K562 (cell line): ENCODE measurements around the gene CCNY. TPM values are rescaled to one million over a fixed set of nuclear protein-coding genes. Genes with fewer than 3 reads are reported as not detected.

Experiments used
- ATAC-seq: fragments of 200-7000 bp; cut with Tn5 transposase; 3 replicates; pipeline ENCODE4 v1.9.1; 2020; ENCODE audit warnings: moderate library complexity
- BruUV-seq: library from RNA; stranded (reverse); fragments of 400-500 nt; replicated peaks from 2 replicates; lab custom pipeline; 2021; lab: Mats Ljungman, UMichigan
- CTCF ChIA-PET: fragments of 300-600 bp; formaldehyde crosslinking; extraction: SDS; loops from one replicate; lab custom pipeline; 2021; ENCODE audit warnings: low intra/inter-chr PET ratio; lab: Yijun Ruan, JAX
- POLR2A ChIA-PET: fragments of 300-600, 350-650 bp; sonication (Branson Sonifier 250); formaldehyde crosslinking; extraction: SDS; loops from one replicate; lab custom pipeline; 2021; ENCODE audit warnings: antibody characterized with exemption, inconsistent platforms; lab: Yijun Ruan, JAX
- DNase-seq, 4 experiments: peaks; one replicate each; pipeline versions ENCODE4 v3.0.0 to v3.0.0-alpha.2; 2011 to 2018; ENCODE audit warnings: low spot score in 3 of 4, mixed read lengths in 3 of 4; ENCODE audit errors: extremely low read depth in 1 of 4
- FAIRE-seq: peaks from 2 replicates; lab custom pipeline; 2011; peaks lifted over from hg19 to GRCh38; lab: Jason Lieb, UNC
- H2AFZ ChIP-seq: 2 replicates; pipeline ENCODE4 v1.6.0; 2011; ENCODE audit warnings: low read depth, low read length, control low read depth, inconsistent platforms
- H3K27ac ChIP-seq: fragments of 200-600 bp; 3 replicates; pipeline ENCODE4 v1.8.0; 2011; ENCODE audit warnings: low read depth, mild to moderate bottlenecking, control low read depth, inconsistent platforms, low read length, moderate library complexity, mixed read lengths; ENCODE audit errors: extremely low read depth
- H3K27me3 ChIP-seq, 2 experiments: fragments of 300-600 bp in 1 of 2; 2 replicates in 1 of 2; 3 replicates in 1 of 2; pipeline versions ENCODE4 v1.6.0 to v1.8.0; 2011; ENCODE audit warnings: inconsistent platforms in 2 of 2, low read length in 2 of 2, mild to moderate bottlenecking in 1 of 2, mixed read lengths in 1 of 2, moderate library complexity in 1 of 2; ENCODE audit not compliant: control insufficient read depth in 2 of 2, insufficient read depth in 2 of 2
- H3K36me3 ChIP-seq: fragments of 300-600 bp; 3 replicates; pipeline ENCODE4 v1.8.0; 2011; ENCODE audit warnings: mild to moderate bottlenecking, low read length, inconsistent platforms; ENCODE audit not compliant: control insufficient read depth, insufficient read depth
- H3K4me1 ChIP-seq, 2 experiments: fragments of 200-600 bp in 1 of 2; replicated peaks in 1 of 2; 2 replicates in 1 of 2; 3 replicates in 1 of 2; pipeline versions ENCODE4 v1.5.1 to v1.8.0; 2011; ENCODE audit warnings: inconsistent platforms in 2 of 2, low read length in 2 of 2, mild to moderate bottlenecking in 1 of 2, mixed read lengths in 1 of 2, moderate library complexity in 1 of 2; ENCODE audit not compliant: control insufficient read depth in 2 of 2, insufficient read depth in 2 of 2
- H3K4me2 ChIP-seq: 2 replicates; pipeline ENCODE4 v1.6.1; 2011; ENCODE audit warnings: low read length, control low read depth, inconsistent platforms, mixed read lengths; ENCODE audit not compliant: insufficient read depth
- H3K4me3 ChIP-seq: fragments of 200-600 bp; sonication (generic), shearing (Covaris generic); 2 replicates; pipeline ENCODE4 v1.5.1; 2016; ENCODE audit warnings: control low read depth, inconsistent platforms
- H3K79me2 ChIP-seq: fragments of 200-600 bp; 3 replicates; pipeline ENCODE4 v1.8.0; 2011; ENCODE audit warnings: low read length, inconsistent platforms; ENCODE audit not compliant: control insufficient read depth, insufficient read depth
- H3K9ac ChIP-seq, 2 experiments: 2 replicates each; pipeline versions ENCODE4 v1.6.0 to v1.6.1; 2011; ENCODE audit warnings: low read depth in 2 of 2, low read length in 2 of 2, control low read depth in 1 of 2, inconsistent platforms in 1 of 2, mild to moderate bottlenecking in 1 of 2, mixed read lengths in 1 of 2; ENCODE audit not compliant: insufficient read depth in 1 of 2
- H3K9me1 ChIP-seq: one replicate; pipeline ENCODE4 v1.6.0; 2011; ENCODE audit warnings: inconsistent platforms, mild to moderate bottlenecking, low read length, moderate library complexity; ENCODE audit not compliant: control insufficient read depth, insufficient read depth
- H3K9me3 ChIP-seq: replicated peaks from 2 replicates; pipeline ENCODE4 v1.5.1; 2011; ENCODE audit warnings: low read depth, low read length, inconsistent platforms; ENCODE audit not compliant: control insufficient read depth, insufficient read depth
- H4K20me1 ChIP-seq: replicated peaks from 2 replicates; pipeline ENCODE4 v1.6.1; 2011; ENCODE audit warnings: low read length, inconsistent platforms, mixed read lengths; ENCODE audit not compliant: control insufficient read depth, insufficient read depth
- C11orf30 ChIP-seq: fragments of 450-650 bp; IDR thresholded peaks from 2 replicates; pipeline ENCODE4 v1.6.1; 2016; ENCODE audit warnings: low read depth, mild to moderate bottlenecking
- DACH1 ChIP-seq: fragments of 450-650 bp; IDR thresholded peaks from 2 replicates; pipeline ENCODE4 v1.6.1; 2018; ENCODE audit not compliant: partially characterized antibody
- MAFF ChIP-seq: IDR thresholded peaks from 2 replicates; pipeline ENCODE4 v1.6.1; 2012; ENCODE audit warnings: low read length, improper control_type of control experiment
- NR2C2 ChIP-seq, 2 experiments: fragments of 200-800 bp in 1 of 2; sonication (Bioruptor generic) in 1 of 2; sonication (generic) in 1 of 2; formaldehyde crosslinking in 1 of 2; IDR thresholded peaks; 2 replicates each; pipeline versions ENCODE4 v1.6.1 to v1.8.0; 2016 to 2022; ENCODE audit warnings: mild to moderate bottlenecking in 1 of 2, missing compliant biosample characterization in 1 of 2, missing genetic modification characterization in 1 of 2, missing genetic modification reagents in 1 of 2
- POLR2H ChIP-seq: IDR thresholded peaks from 2 replicates; pipeline ENCODE4 v1.6.1; 2016; ENCODE audit warnings: missing genetic modification characterization, low read depth, mild to moderate bottlenecking, control low read depth, missing compliant biosample characterization, moderate library complexity
- PYGO2 ChIP-seq: fragments of 450-650 bp; IDR thresholded peaks from 2 replicates; pipeline ENCODE4 v1.6.1; 2016; ENCODE audit warnings: mild to moderate bottlenecking, missing genetic modification characterization, moderate library complexity, missing compliant biosample characterization
- RNF2 ChIP-seq: sonication (generic); IDR thresholded peaks from 2 replicates; pipeline ENCODE4 v1.6.1; 2016
- SIRT6 ChIP-seq: IDR thresholded peaks from one replicate; pipeline ENCODE4 v1.6.1; 2012; ENCODE audit warnings: low read depth, mild to moderate bottlenecking, control low read depth, inconsistent platforms, low read length, moderate library complexity
- SRSF9 ChIP-seq: fragments of 200-400 bp; formaldehyde crosslinking; IDR thresholded peaks from 2 replicates; pipeline ENCODE4 v1.6.1; 2017; ENCODE audit warnings: low read depth, low read length, borderline replicate concordance
- ZNF316 ChIP-seq: fragments of 450-650 bp; IDR thresholded peaks from 2 replicates; pipeline ENCODE4 v1.6.1; 2016
- WGBS: fragments of 100-300 bp; shearing (Covaris generic); methylation state at CpG from one replicate; pipeline ENCODE4 v1.1.6; 2016; ENCODE audit warnings: low coverage, mixed read lengths; ENCODE audit not compliant: insufficient coverage; ENCODE audit errors: missing lambda C conversion rate; 5-methylcytosine and 5-hydroxymethylcytosine counted together
- in situ Hi-C: fragments of 300-500 bp; cut with MboI; formaldehyde crosslinking; loops from 4 replicates; pipeline ENCODE4 v1.15.0; 2018; ENCODE audit warnings: inconsistent platforms, mixed read lengths
- intact Hi-C: fragments of 100-400 bp; cut with micrococcal nuclease; formaldehyde crosslinking; loops from 2 replicates; pipeline ENCODE4 v1.14.2; 2022
- polyA plus RNA-seq, 8 experiments: library from polyadenylated mRNA; depleted of rRNA in 4 of 8; stranded (reverse) in 5 of 8; unstranded in 3 of 8; fragments of >200 nt; fragmentation: Nextera tagmentation in 2 of 8; fragmentation: Illumina TruSeq in 1 of 8; extraction: Ambion mirVana in 2 of 8; extraction: Trizol in 1 of 8; gene quantifications; 2 replicates each; pipeline versions ENCODE4 v1.2.1 to v1.2.3, GENCODE V29; 2011 to 2014; ENCODE audit warnings: inconsistent platforms in 1 of 8, missing spikeins in 1 of 8
- total RNA-seq, 7 experiments: library from RNA; depleted of rRNA in 6 of 7; stranded (reverse); fragments of >200 nt in 6 of 7; fragmentation: Illumina TruSeq in 2 of 7; extraction: Trizol in 2 of 7; gene quantifications; 2 replicates each; pipeline versions ENCODE4 v1.2.1 to v1.2.3, GENCODE V29; 2011 to 2021; ENCODE audit warnings: low replicate concordance in 1 of 7
- TF ChIP-seq, protein P1 (sequence below): fragments of 450-650 bp; formaldehyde crosslinking; IDR thresholded peaks from 2 replicates; pipeline ENCODE4 v1.4.0; 2020; ENCODE audit warnings: mild to moderate bottlenecking
- TF ChIP-seq, protein P2 (sequence below): fragments of 250-450 bp; sonication (Bioruptor Pico); IDR thresholded peaks from 2 replicates; pipeline ENCODE4 v1.8.0; 2022; ENCODE audit warnings: inconsistent platforms, mild to moderate bottlenecking, moderate library complexity, borderline replicate concordance

The CCNY gene
- total and polyA plus RNA-seq, 9 of the 15 experiments (the other 6 are each of a cell fraction or from before 2014, with no cell fraction given): 8.4 to 109 (median 38.6) TPM

DNA sequence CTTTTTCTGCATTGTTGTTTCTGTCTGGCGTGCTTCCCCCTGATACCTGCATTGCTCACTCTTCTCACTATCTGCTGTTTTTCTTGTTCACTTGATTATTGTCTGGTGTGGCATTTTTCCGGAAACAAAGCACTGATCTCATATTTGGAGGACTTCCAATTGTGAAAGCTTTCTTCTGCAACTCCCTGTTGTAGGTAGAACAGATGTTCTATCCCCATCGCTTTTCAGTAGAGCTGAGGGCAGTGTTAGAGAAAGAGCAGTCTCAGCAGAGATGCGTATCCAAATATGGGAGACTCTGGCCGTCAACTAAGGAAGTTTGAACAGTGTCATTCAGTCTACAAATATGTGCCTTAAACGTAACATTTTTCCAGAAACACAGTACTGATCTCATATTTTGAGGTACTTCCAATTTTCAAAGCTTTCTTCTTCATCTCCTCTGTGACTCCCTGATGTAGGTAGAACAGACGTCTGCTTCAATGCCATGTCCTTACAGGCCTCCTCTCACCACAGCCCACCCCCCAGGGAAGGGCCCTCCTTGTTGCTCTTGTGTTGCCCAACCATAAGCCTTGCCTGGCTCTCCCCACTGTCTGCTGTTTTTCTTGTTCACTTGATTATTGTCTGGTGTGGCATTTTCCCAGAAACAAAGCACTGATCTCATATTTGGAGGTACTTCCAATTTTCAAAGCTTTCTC, 241.8 kb downstream of the CCNY start (continued):
- TF ChIP-seq SRSF9: no peak
- no peak for TF ChIP-seq POLR2H (tag)
- TF ChIP-seq, all 486 proteins: peak for 0

DNA sequence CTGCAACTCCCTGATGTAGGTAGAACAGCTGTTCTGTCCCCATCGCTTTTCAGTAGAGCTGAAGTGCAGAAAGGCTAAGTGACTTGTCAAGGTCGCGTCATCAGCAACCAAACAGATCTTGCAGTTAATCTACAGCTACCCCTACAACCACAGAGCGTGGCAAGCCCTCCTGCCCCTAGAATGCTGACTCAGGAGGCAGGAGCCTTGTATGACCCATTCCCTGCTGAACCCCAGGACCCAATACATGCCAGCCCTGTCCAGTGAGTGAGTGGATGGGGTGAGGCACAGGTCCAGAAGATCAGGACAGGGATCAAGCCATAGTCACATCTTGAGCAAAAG, 242.3 kb downstream of the CCNY start:
- Histone ChIP-seq H2AFZ (no peak overlapping the region), H3K4me1 (no peaks in the 10 kb centered on the region), H3K27me3 (peaks cover 17% of the 10 kb centered on the region in 2 experiments), H3K79me2 (no peaks in the 10 kb centered on the region), H3K4me2 (no peak overlapping the region), H3K4me3 (no peak overlapping the region), H3K9me1 (no peaks in the 10 kb centered on the region), H3K9me3 (no peaks in the 10 kb centered on the region), H3K36me3 (peaks cover 3% of the 10 kb centered on the region; the same call in 1 of the 3 replicates), H4K20me1 (no peaks in the 10 kb centered on the region), H3K9ac (no peak overlapping the region), H3K27ac (no peak overlapping the region)
- in situ Hi-C loops (no loop called here), intact Hi-C loops (no loop called here)
- WGBS: 4% methylated on average over 4 of the region's 4 CpGs
- DNase-seq (no peak), ATAC-seq (no peak), FAIRE-seq (no peak)
- CTCF ChIA-PET: no interaction called here
- TF ChIP-seq RNF2 (no peak), SRSF9 (no peak), DACH1 (peak; percentile 29), PYGO2 (tag) (no peak), SIRT6 (no peak), ZNF316 (peak; percentile 42; the same call in 1 of the 2 replicates), C11orf30 (peak; percentile 31; the same call in 1 of the 2 replicates), MAFF (peak; percentile 18; the same call in 1 of the 2 replicates), NR2C2 (CRISPR knock-in tag; IDR thresholded peaks at IDR 0.05) (no peak), NR2C2 (tag; IDR thresholded peaks at IDR 0.05) (no peak)
- TF ChIP-seq, protein P1, sequence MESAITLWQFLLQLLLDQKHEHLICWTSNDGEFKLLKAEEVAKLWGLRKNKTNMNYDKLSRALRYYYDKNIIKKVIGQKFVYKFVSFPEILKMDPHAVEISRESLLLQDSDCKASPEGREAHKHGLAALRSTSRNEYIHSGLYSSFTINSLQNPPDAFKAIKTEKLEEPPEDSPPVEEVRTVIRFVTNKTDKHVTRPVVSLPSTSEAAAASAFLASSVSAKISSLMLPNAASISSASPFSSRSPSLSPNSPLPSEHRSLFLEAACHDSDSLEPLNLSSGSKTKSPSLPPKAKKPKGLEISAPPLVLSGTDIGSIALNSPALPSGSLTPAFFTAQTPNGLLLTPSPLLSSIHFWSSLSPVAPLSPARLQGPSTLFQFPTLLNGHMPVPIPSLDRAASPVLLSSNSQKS (CRISPR knock-in tag): no peak
- TF ChIP-seq, protein P2, sequence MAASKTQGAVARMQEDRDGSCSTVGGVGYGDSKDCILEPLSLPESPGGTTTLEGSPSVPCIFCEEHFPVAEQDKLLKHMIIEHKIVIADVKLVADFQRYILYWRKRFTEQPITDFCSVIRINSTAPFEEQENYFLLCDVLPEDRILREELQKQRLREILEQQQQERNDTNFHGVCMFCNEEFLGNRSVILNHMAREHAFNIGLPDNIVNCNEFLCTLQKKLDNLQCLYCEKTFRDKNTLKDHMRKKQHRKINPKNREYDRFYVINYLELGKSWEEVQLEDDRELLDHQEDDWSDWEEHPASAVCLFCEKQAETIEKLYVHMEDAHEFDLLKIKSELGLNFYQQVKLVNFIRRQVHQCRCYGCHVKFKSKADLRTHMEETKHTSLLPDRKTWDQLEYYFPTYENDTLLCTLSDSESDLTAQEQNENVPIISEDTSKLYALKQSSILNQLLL (CRISPR knock-in tag): no peak
- POLR2A ChIA-PET: interaction anchor here (1.4 kb wide), 1 partner anchor 14 kb away, joined by 4 read pairs; no protein-coding TSS in a partner anchor
- BruUV-seq: no TSS peak
